Measurements from ENCODE around the gene SLC10A4.
"Not testable (repeated sequence)": the region's sequence is repeated elsewhere in the genome, so short reads cannot be mapped to it uniquely, and the experiment has no call there.

- not testable (repeated sequence) for TF ChIP-seq CTCF, EZH2, EZH2phosphoT487 (IDR thresholded peaks at IDR 0.05)
Observed at GRCh38 chr4:48451656-48452055, 31.5 kb upstream of the SLC10A4 start.
